ENCODE measurements around the gene FOXC1. TPM values are rescaled to one million over a fixed set of nuclear protein-coding genes. Genes with fewer than 3 reads are reported as not detected.

The FOXC1 gene
- polyA plus RNA-seq, 1 of the 3 experiments (the other 2 are of a cell fraction) = 4.3 TPM

- H3K9ac ChIP-seq = no peak overlapping the region
- H3K9me2 ChIP-seq = no peaks in the 10 kb centered on the region
- H3K4me3 ChIP-seq (ENCODE audit: low read depth in 2 of 2, low read length in 1 of 2) = peak overlapping the region in 1 of 2 experiments; percentile 37; a peak in 1 of 4 replicates
- H3K27me3 ChIP-seq (ENCODE audit: insufficient read depth) = peaks cover 67% of the 10 kb centered on the region
- H3F3A ChIP-seq (replicated peaks; ENCODE audit: insufficient read depth) = no peaks in the 10 kb centered on the region
- peak; percentile 18 for DNase-seq
- CTCF ChIA-PET = interaction anchor here (0.6 to 7.3 kb wide), 6 partner anchors 605 to 1145 kb away, joined by 3 to 95 read pairs (median 6); no protein-coding TSS in a partner anchor
- 11% methylated on average over 18 of the region's 20 CpGs for WGBS (ENCODE audit: low lambda C conversion rate)
- no peak overlapping the region for H2AFZ ChIP-seq (ENCODE audit: low read depth)
- no peaks in the 10 kb centered on the region for H3K36me3 ChIP-seq (replicated peaks in 1 of 2; ENCODE audit: control insufficient read depth in 1 of 2, insufficient read depth in 2 of 2, low read length in 1 of 2)
- H3K9me3 ChIP-seq = no peaks in the 10 kb centered on the region
- peaks cover 0 to 10% of the 10 kb centered on the region in 2 experiments; a peak in 1 of 4 replicates for H3K4me1 ChIP-seq (ENCODE audit: control insufficient read depth in 1 of 2, insufficient read depth in 2 of 2, low read depth in 1 of 2, low read length in 1 of 2)
- no peaks in the 10 kb centered on the region for H4K20me1 ChIP-seq (ENCODE audit: insufficient read depth)
- peak overlapping the region; percentile 78; the same call in 1 of the 2 replicates for H3K4me2 ChIP-seq
- POLR2A ChIA-PET = no interaction called here
- H3K79me2 ChIP-seq (ENCODE audit: insufficient read depth) = no peaks in the 10 kb centered on the region
- no peak overlapping the region for H3K27ac ChIP-seq (ENCODE audit: low read depth in 2 of 2, low read length in 1 of 2)
- no peak for TF ChIP-seq ELF1 (IDR thresholded peaks at IDR 0.05)
- no peak for TF ChIP-seq MAX (IDR thresholded peaks at IDR 0.05; ENCODE audit: low read depth)
- no peak for TF ChIP-seq NRF1 (IDR thresholded peaks at IDR 0.05; ENCODE audit: low read depth, low read length)
- no peak for TF ChIP-seq YY1 (IDR thresholded peaks at IDR 0.05; ENCODE audit: low read depth)
- no peak for TF ChIP-seq EP300 (IDR thresholded peaks at IDR 0.05; ENCODE audit: borderline replicate concordance in 1 of 2, low read depth in 1 of 2, low read length in 1 of 2)
Observed at GRCh38 chr6:1593286-1593957, 16.3 kb upstream of the FOXC1 start.

- POLR2A ChIA-PET = no interaction called here
- CTCF ChIA-PET = interaction anchor here (0.6 to 7.3 kb wide), 6 partner anchors 510 to 1144 kb away, joined by 3 to 95 read pairs (median 24); no protein-coding TSS in a partner anchor
- 16% methylated on average over 22 of the region's 22 CpGs for WGBS (ENCODE audit: low lambda C conversion rate)
- TF ChIP-seq NRF1 (IDR thresholded peaks at IDR 0.05; ENCODE audit: low read depth, low read length) (no peak), USF2 (IDR thresholded peaks at IDR 0.05; ENCODE audit: borderline replicate concordance, low read depth, low read length) (no peak), POLR2AphosphoS5 (IDR thresholded peaks at IDR 0.05; ENCODE audit: low read depth, low read length) (no peak), ELF1 (IDR thresholded peaks at IDR 0.05) (no peak), EP300 (IDR thresholded peaks at IDR 0.05; ENCODE audit: borderline replicate concordance in 1 of 2, low read depth in 1 of 2, low read length in 1 of 2) (no peak), RXRA (IDR thresholded peaks at IDR 0.05; ENCODE audit: borderline replicate concordance, low read depth) (no peak), EZH2phosphoT487 (IDR thresholded peaks at IDR 0.05; ENCODE audit: borderline replicate concordance, low read depth) (no peak), TCF12 (IDR thresholded peaks at IDR 0.05) (no peak), TEAD4 (IDR thresholded peaks at IDR 0.05; ENCODE audit: borderline replicate concordance, insufficient read depth) (no peak), REST (IDR thresholded peaks at IDR 0.05; ENCODE audit: low read depth, low read length) (no peak), CTCF (IDR thresholded peaks at IDR 0.05) (no peak), PBX3 (IDR thresholded peaks at IDR 0.05) (no peak), TAF1 (IDR thresholded peaks at IDR 0.05; ENCODE audit: borderline replicate concordance, low read depth, low read length) (no peak), RCOR1 (IDR thresholded peaks at IDR 0.05; ENCODE audit: low read length) (no peak), YY1 (IDR thresholded peaks at IDR 0.05; ENCODE audit: low read depth) (no peak)
Observed at GRCh38 chr6:1593958-1594314, 15.8 kb upstream of the FOXC1 start.

More at GRCh38 chr6:1593958-1594314, 15.8 kb upstream of the FOXC1 start:
- H3F3A ChIP-seq (replicated peaks; ENCODE audit: insufficient read depth) = no peaks in the 10 kb centered on the region
- H4K20me1 ChIP-seq (ENCODE audit: insufficient read depth) = no peaks in the 10 kb centered on the region
- H3K79me2 ChIP-seq (ENCODE audit: insufficient read depth) = no peaks in the 10 kb centered on the region
- peaks cover 0 to 10% of the 10 kb centered on the region in 2 experiments; a peak in 1 of 4 replicates for H3K4me1 ChIP-seq (ENCODE audit: control insufficient read depth in 1 of 2, insufficient read depth in 2 of 2, low read depth in 1 of 2, low read length in 1 of 2)
- H3K9me2 ChIP-seq = no peaks in the 10 kb centered on the region
- no peak overlapping the region for H3K9ac ChIP-seq
- H2AFZ ChIP-seq (ENCODE audit: low read depth) = no peak overlapping the region
- H3K36me3 ChIP-seq (replicated peaks in 1 of 2; ENCODE audit: control insufficient read depth in 1 of 2, insufficient read depth in 2 of 2, low read length in 1 of 2) = no peaks in the 10 kb centered on the region
- no peaks in the 10 kb centered on the region for H3K9me3 ChIP-seq
- DNase-seq = peak; percentile 29
- peaks cover 64% of the 10 kb centered on the region for H3K27me3 ChIP-seq (ENCODE audit: insufficient read depth)
- no peak overlapping the region for H3K27ac ChIP-seq (ENCODE audit: low read depth in 2 of 2, low read length in 1 of 2)
- H3K4me3 ChIP-seq (ENCODE audit: low read depth in 2 of 2, low read length in 1 of 2) = peak overlapping the region in 1 of 2 experiments; percentile 37; a peak in 1 of 4 replicates
- peak overlapping the region; percentile 78 for H3K4me2 ChIP-seq

Measured in SK-N-SH (cell line).